ENCODE measurements around the gene DHX38.

DNA sequence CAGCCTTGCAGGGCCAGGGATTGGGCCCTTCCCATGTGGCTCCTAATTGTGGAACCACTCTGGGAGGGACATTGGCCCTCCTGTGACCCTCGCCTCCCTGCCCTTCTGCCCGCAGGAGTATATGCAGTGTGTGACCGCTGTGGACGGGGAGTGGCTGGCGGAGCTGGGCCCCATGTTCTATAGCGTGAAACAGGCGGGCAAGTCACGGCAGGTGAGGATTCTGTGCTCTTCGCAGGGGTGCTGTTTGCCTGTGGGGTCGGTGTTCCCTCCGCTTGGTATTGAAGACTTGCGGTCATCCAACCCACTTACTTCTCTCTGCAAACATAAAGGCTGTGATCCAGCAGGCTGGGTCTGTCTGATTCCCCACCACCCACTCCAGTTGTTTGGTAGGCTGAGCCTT, 15.7 kb downstream of the DHX38 start:
- TF ChIP-seq, protein P1, sequence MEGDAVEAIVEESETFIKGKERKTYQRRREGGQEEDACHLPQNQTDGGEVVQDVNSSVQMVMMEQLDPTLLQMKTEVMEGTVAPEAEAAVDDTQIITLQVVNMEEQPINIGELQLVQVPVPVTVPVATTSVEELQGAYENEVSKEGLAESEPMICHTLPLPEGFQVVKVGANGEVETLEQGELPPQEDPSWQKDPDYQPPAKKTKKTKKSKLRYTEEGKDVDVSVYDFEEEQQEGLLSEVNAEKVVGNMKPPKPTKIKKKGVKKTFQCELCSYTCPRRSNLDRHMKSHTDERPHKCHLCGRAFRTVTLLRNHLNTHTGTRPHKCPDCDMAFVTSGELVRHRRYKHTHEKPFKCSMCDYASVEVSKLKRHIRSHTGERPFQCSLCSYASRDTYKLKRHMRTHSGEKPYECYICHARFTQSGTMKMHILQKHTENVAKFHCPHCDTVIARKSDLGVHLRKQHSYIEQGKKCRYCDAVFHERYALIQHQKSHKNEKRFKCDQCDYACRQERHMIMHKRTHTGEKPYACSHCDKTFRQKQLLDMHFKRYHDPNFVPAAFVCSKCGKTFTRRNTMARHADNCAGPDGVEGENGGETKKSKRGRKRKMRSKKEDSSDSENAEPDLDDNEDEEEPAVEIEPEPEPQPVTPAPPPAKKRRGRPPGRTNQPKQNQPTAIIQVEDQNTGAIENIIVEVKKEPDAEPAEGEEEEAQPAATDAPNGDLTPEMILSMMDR (conservative IDR thresholded peaks at IDR 0.05; ENCODE audit: low read length), result no peak
- no peak for TF ChIP-seq EZH2phosphoT487 (IDR thresholded peaks at IDR 0.05; ENCODE audit: borderline replicate concordance)

All from Loucy (cell line).